Measurements from ENCODE around the gene OR51Q1. TPM values are rescaled to one million over a fixed set of nuclear protein-coding genes. Genes with fewer than 3 reads are reported as not detected.

The OR51Q1 gene
- polyA plus RNA-seq, 1 of the 3 experiments (the other 2 are of a cell fraction): not detected

GRCh38 chr11:5405173-5405572 lies 16.7 kb upstream of the OR51Q1 start:
- Histone ChIP-seq H3K27ac (ENCODE audit: low read depth in 2 of 2, low read length in 1 of 2) (no peak overlapping the region), H3K27me3 (ENCODE audit: insufficient read depth) (no peaks in the 10 kb centered on the region), H3F3A (replicated peaks; ENCODE audit: insufficient read depth) (no peaks in the 10 kb centered on the region), H3K9me3 (no peaks in the 10 kb centered on the region), H4K20me1 (ENCODE audit: insufficient read depth) (no peaks in the 10 kb centered on the region), H3K4me2 (no peak overlapping the region), H3K9me2 (no peaks in the 10 kb centered on the region), H3K4me1 (ENCODE audit: control insufficient read depth in 1 of 2, insufficient read depth in 2 of 2, low read depth in 1 of 2, low read length in 1 of 2) (no peaks in the 10 kb centered on the region), H3K4me3 (ENCODE audit: low read depth in 2 of 2, low read length in 1 of 2) (no peak overlapping the region), H3K79me2 (ENCODE audit: insufficient read depth) (no peaks in the 10 kb centered on the region), H2AFZ (ENCODE audit: low read depth) (no peak overlapping the region), H3K36me3 (replicated peaks in 1 of 2; ENCODE audit: control insufficient read depth in 1 of 2, insufficient read depth in 2 of 2, low read length in 1 of 2) (no peaks in the 10 kb centered on the region), H3K9ac (no peak overlapping the region)
- CTCF ChIA-PET: no interaction called here
- TF ChIP-seq EZH2phosphoT487 (IDR thresholded peaks at IDR 0.05; ENCODE audit: borderline replicate concordance, low read depth): no peak
- no peak for TF ChIP-seq MEF2A (IDR thresholded peaks at IDR 0.05; ENCODE audit: borderline replicate concordance, low read depth)
- TF ChIP-seq FOXJ3 (CRISPR knock-in tag; IDR thresholded peaks at IDR 0.05): no peak
- TF ChIP-seq GATA2 (CRISPR knock-in tag; IDR thresholded peaks at IDR 0.05): no peak
- no peak for TF ChIP-seq RFX5 (IDR thresholded peaks at IDR 0.05; ENCODE audit: low read length)
- TF ChIP-seq FOSL2 (IDR thresholded peaks at IDR 0.05; ENCODE audit: borderline replicate concordance, low read depth): no peak
- no peak for TF ChIP-seq TCF12 (IDR thresholded peaks at IDR 0.05)
- DNase-seq: no peak
- POLR2A ChIA-PET: no interaction called here

- TF ChIP-seq SIN3A (IDR thresholded peaks at IDR 0.05; ENCODE audit: borderline replicate concordance, low read depth, low read length) (no peak), ELF1 (IDR thresholded peaks at IDR 0.05) (no peak), SMC3 (IDR thresholded peaks at IDR 0.05; ENCODE audit: low read depth, low read length) (no peak), MEF2A (IDR thresholded peaks at IDR 0.05; ENCODE audit: borderline replicate concordance, low read depth) (no peak), TEAD4 (IDR thresholded peaks at IDR 0.05; ENCODE audit: borderline replicate concordance, insufficient read depth) (no peak), MAX (IDR thresholded peaks at IDR 0.05; ENCODE audit: low read depth) (no peak)
- Histone ChIP-seq H2AFZ (ENCODE audit: low read depth) (no peak overlapping the region), H3K4me1 (ENCODE audit: control insufficient read depth in 1 of 2, insufficient read depth in 2 of 2, low read depth in 1 of 2, low read length in 1 of 2) (no peaks in the 10 kb centered on the region), H3K36me3 (replicated peaks in 1 of 2; ENCODE audit: control insufficient read depth in 1 of 2, insufficient read depth in 2 of 2, low read length in 1 of 2) (no peaks in the 10 kb centered on the region), H3K9ac (no peak overlapping the region), H3K4me2 (no peak overlapping the region), H3K27ac (ENCODE audit: low read depth in 2 of 2, low read length in 1 of 2) (no peak overlapping the region), H3K79me2 (ENCODE audit: insufficient read depth) (no peaks in the 10 kb centered on the region), H3K9me3 (no peaks in the 10 kb centered on the region), H4K20me1 (ENCODE audit: insufficient read depth) (no peaks in the 10 kb centered on the region), H3F3A (replicated peaks; ENCODE audit: insufficient read depth) (no peaks in the 10 kb centered on the region), H3K4me3 (ENCODE audit: low read depth in 2 of 2, low read length in 1 of 2) (no peak overlapping the region), H3K9me2 (no peaks in the 10 kb centered on the region), H3K27me3 (ENCODE audit: insufficient read depth) (no peaks in the 10 kb centered on the region; the same call in 1 of the 2 replicates)
- POLR2A ChIA-PET: no interaction called here
- 2% methylated on average over 5 of the region's 5 CpGs for WGBS (ENCODE audit: low lambda C conversion rate)
- CTCF ChIA-PET: interaction anchor here (1.0 kb wide), 1 partner anchor 13 kb away, joined by 4 read pairs; no protein-coding TSS in a partner anchor
- DNase-seq: no peak
Measured at GRCh38 chr11:5420993-5421392, 918 bp upstream of the OR51Q1 start.

GRCh38 chr11:5423131-5423530 lies 1.2 kb downstream of the OR51Q1 start:
- 0% methylated on average over 3 of the region's 3 CpGs for WGBS (ENCODE audit: low lambda C conversion rate)
- no peak overlapping the region for H3K4me3 ChIP-seq (ENCODE audit: low read depth in 2 of 2, low read length in 1 of 2)
- H3K9me2 ChIP-seq: no peaks in the 10 kb centered on the region
- ChIA-PET POLR2A (no interaction called here), CTCF (no interaction called here)
- H2AFZ ChIP-seq (ENCODE audit: low read depth): no peak overlapping the region
- H3K36me3 ChIP-seq (replicated peaks in 1 of 2; ENCODE audit: control insufficient read depth in 1 of 2, insufficient read depth in 2 of 2, low read length in 1 of 2): no peaks in the 10 kb centered on the region
- no peaks in the 10 kb centered on the region for H3K4me1 ChIP-seq (ENCODE audit: control insufficient read depth in 1 of 2, insufficient read depth in 2 of 2, low read depth in 1 of 2, low read length in 1 of 2)
- no peak overlapping the region for H3K27ac ChIP-seq (ENCODE audit: low read depth in 2 of 2, low read length in 1 of 2)
- H3K27me3 ChIP-seq (ENCODE audit: insufficient read depth): no peaks in the 10 kb centered on the region; the same call in 1 of the 2 replicates
- no peaks in the 10 kb centered on the region for H3F3A ChIP-seq (replicated peaks; ENCODE audit: insufficient read depth)
- no peaks in the 10 kb centered on the region for H3K9me3 ChIP-seq
- H3K79me2 ChIP-seq (ENCODE audit: insufficient read depth): no peaks in the 10 kb centered on the region
- TF ChIP-seq SMC3 (IDR thresholded peaks at IDR 0.05; ENCODE audit: low read depth, low read length) (no peak), FOSL2 (IDR thresholded peaks at IDR 0.05; ENCODE audit: borderline replicate concordance, low read depth) (no peak), USF2 (IDR thresholded peaks at IDR 0.05; ENCODE audit: borderline replicate concordance, low read depth, low read length) (no peak)
- no peak overlapping the region for H3K4me2 ChIP-seq
- DNase-seq: no peak
- no peak overlapping the region for H3K9ac ChIP-seq
- no peaks in the 10 kb centered on the region for H4K20me1 ChIP-seq (ENCODE audit: insufficient read depth)
